H1 (cell line): ENCODE data around the gene HTR1B. TPM values are rescaled to one million over a fixed set of nuclear protein-coding genes. Genes with fewer than 3 reads are reported as not detected.

ENCODE experiments used
- BRCA1 ChIP-seq: IDR thresholded peaks from 2 replicates; pipeline ENCODE4 v1.6.1; 2012; ENCODE audit warnings: low read depth, low read length, improper control_type of control experiment
- FOSL1 ChIP-seq: IDR thresholded peaks from 2 replicates; pipeline ENCODE4 v1.6.1; 2011; ENCODE audit warnings: mild to moderate bottlenecking, low read depth, low read length, moderate library complexity; ENCODE audit not compliant: insufficient read depth
- GABPA ChIP-seq: IDR thresholded peaks from 2 replicates; pipeline ENCODE4 v1.6.1; 2011; ENCODE audit warnings: mild to moderate bottlenecking, low read length, moderate library complexity, borderline replicate concordance; ENCODE audit not compliant: insufficient read depth
- JUND ChIP-seq: IDR thresholded peaks from 2 replicates; pipeline ENCODE4 v1.6.1; 2011; ENCODE audit warnings: mild to moderate bottlenecking, improper control_type of control experiment, low read length
- KDM1A ChIP-seq: fragments of 200-600, 300-600 bp; sonication (generic); IDR thresholded peaks from 2 replicates; pipeline ENCODE4 v1.7.1; 2016; ENCODE audit warnings: mild to moderate bottlenecking, low read length, borderline replicate concordance
- SIN3A ChIP-seq, 2 experiments: IDR thresholded peaks in 1 of 2; conservative IDR thresholded peaks in 1 of 2; 2 replicates each; pipeline ENCODE4 v1.6.1; 2011 to 2012; ENCODE audit warnings: low read length in 2 of 2, improper control_type of control experiment in 1 of 2, low read depth in 1 of 2, mild to moderate bottlenecking in 1 of 2
- SRF ChIP-seq: IDR thresholded peaks from 2 replicates; pipeline ENCODE4 v1.6.1; 2011; ENCODE audit warnings: mild to moderate bottlenecking, low read depth, low read length, moderate library complexity
- SUZ12 ChIP-seq: fragments of 200-600 bp; sonication (generic); IDR thresholded peaks from 2 replicates; pipeline ENCODE4 v1.6.1; 2012; ENCODE audit warnings: mild to moderate bottlenecking, inconsistent platforms, low read length, moderate library complexity, mixed read lengths
- TEAD4 ChIP-seq: IDR thresholded peaks from 2 replicates; pipeline ENCODE4 v1.6.1; 2012; ENCODE audit warnings: low read depth, low read length, inconsistent platforms, mixed read lengths
- polyA plus RNA-seq, 7 experiments: library from polyadenylated mRNA; depleted of rRNA in 3 of 7; stranded (reverse) in 5 of 7; unstranded in 2 of 7; fragments of >200 nt in 5 of 7; fragments of 200-250 nt in 2 of 7; gene quantifications; 1 replicate in 5 of 7; 2 replicates in 1 of 7; 4 replicates in 1 of 7; pipeline versions ENCODE4 v1.2.1 to v1.2.3, GENCODE V29; 2011 to 2013; ENCODE audit warnings: missing spikeins in 2 of 7, mixed read lengths in 2 of 7
- total RNA-seq: library from RNA; stranded (reverse); fragmentation: NEBNext Ultra II Directional; extraction: Animal tissue kit (Norgen Biotek cat#: 25700); gene quantifications from 2 replicates; pipeline ENCODE4 v1.2.1, GENCODE V29; 2021

HTR1B gene
- total and polyA plus RNA-seq, 2 of the 8 experiments (the other 6 are each of a cell fraction or from before 2014, with no cell fraction given) = 1.1 to 1.4 TPM

- TF ChIP-seq SRF (no peak), SUZ12 (no peak), KDM1A (no peak), JUND (no peak), TEAD4 (no peak), GABPA (no peak), SIN3A (conservative IDR thresholded peaks at IDR 0.05 in 1 of 2, IDR thresholded peaks at IDR 0.05 in 1 of 2; ENCODE audit: low read depth in 1 of 2, low read length in 2 of 2) (no peak), FOSL1 (no peak), BRCA1 (no peak)
Observed at GRCh38 chr6:77454386-77454785, 8.9 kb downstream of the HTR1B start (continued).
